GM11168 (cell line): ENCODE results near the gene TPK1.
"Not testable (repeated sequence)": the region's sequence is repeated elsewhere in the genome, so short reads cannot be mapped to it uniquely, and the experiment has no call there.

Source experiments
- in situ Hi-C: fragments of 300-500 bp; cut with MboI; formaldehyde crosslinking; loops from one replicate; pipeline ENCODE4 v1.12.0; 2022; ENCODE audit warnings: low sequenced_read_pairs; ENCODE audit not compliant: unreplicated experiment

The TPK1 gene

DNA sequence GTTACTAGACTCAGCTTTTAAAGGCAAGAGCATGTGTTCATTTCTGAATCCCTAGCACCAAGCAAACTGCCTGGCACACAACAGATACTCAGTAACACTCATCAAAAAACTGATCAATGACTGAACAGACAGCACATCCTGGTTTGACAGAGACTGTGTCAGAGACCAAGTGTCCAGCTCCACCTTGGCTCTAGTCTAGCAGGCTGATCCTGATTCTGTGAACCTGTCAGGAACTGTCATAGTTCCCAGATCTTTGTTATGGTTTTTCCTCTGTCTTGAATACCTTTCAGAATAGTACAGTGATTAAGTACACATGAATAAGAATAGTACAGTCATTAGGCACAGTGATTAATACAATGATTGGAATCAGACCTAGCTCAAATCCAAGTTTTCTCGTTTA lies 53.0 kb downstream of the TPK1 start:
- in situ Hi-C loops, result no loop called here

DNA sequence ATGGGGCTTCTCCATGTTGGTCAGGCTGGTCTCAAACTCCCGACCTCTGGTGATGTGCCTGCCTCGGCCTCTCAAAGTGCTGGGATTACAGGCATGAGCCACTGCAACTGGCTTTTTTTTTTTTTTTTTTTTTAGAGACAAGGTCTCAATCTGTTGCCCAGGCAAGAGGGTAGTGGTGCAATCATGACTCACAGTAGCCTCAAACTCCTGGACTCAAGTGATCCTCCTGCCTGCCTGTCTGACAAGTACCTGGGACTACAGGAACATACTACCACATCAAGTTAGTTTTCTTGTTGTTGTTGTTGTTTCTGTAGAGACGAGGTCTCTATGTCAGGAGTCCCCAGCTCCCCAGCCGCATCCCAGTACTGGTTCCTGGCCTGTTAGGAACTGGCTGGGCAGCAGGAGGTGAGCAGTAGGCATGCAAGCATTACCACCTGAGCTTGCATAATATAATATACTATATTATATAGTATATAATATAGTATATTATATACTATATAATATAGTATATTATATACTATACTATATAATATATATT lies 55.7 kb downstream of the TPK1 start:
- in situ Hi-C loops, result no loop called here

DNA sequence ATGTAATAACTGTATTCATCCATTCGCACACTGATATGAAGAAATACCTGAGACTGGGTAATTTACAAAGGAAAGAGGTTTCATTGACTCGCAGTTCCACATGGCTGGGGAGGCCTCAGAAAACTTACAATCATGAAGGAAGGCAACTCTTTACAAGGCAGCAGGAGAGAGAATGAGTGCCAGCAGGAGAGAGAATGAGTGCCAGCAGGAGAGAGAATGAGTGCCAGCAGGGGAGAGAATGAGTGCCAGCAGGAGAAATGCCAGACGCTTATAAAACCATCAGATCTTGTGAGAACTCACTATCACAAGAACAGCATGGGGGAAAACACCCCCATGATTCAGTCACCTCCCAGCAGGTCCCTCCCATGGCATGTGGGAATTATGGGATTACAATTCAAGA lies 58.0 kb downstream of the TPK1 start:
- in situ Hi-C loops, result not testable (repeated sequence)

GRCh38 chr7:144777005-144777839 lies 58.6 kb downstream of the TPK1 start:
- in situ Hi-C loops, result no loop called here

DNA sequence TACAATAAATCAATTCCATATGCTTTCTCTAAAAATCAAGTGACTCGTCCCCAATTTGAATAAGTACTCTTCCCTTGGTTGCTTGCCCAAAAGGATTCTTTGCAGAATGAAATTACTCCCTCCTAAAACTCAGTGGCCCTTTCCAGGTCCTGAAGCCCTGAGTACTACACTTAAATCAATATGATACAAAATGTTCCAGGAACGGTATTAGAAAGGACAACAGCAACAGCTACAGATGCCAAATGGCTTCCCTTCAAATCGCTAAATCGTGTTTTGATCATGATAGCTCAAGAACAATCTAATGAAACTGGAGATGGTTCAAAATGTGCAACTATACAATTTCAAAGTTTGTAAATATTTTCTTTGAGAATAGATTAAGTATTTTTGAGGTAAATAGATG lies 59.4 kb downstream of the TPK1 start:
- in situ Hi-C loops, result no loop called here

- in situ Hi-C loops, result no loop called here
Observed at GRCh38 chr7:144775749-144776148, 60.1 kb downstream of the TPK1 start.

DNA sequence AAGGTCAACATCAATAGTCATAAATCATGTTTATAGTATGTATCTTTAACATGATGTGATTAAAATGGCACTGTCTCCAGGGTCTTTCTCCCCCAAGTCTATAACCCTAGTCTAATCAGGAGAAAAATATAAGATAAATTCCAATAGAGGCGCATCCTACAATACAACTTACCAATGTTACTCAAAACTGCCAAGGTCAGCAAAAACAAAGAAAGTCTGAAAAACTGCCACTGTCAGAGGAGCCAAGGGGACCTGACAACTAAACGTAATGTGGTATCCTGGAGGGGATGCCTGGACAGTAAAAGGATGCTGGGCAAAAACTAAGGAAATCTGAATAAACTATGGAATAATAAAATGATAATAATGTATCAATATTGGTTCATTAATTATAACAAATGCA lies 63.9 kb downstream of the TPK1 start:
- in situ Hi-C loops, result no loop called here

DNA sequence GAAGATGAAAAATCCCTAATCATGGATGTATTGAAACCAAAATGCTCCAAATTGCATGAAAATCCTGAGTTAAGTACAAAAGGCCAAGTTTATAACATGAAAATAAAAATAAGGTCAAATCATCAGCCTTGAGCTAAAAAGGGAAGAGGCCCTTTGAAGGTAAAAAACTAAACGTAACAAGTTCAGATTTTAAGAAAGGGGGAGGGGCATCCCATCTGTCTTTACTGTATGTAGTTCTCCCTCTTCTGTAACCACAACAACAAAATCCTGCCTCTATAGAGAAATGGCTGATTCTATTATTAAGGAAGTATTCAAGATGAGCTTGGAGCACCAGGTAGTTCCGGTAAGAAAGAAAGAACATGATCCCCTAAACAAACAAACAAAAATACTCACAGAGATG lies 64.7 kb downstream of the TPK1 start:
- in situ Hi-C loops, result no loop called here

- in situ Hi-C loops, result no loop called here
Observed at GRCh38 chr7:144769352-144769751, 66.5 kb downstream of the TPK1 start.

DNA sequence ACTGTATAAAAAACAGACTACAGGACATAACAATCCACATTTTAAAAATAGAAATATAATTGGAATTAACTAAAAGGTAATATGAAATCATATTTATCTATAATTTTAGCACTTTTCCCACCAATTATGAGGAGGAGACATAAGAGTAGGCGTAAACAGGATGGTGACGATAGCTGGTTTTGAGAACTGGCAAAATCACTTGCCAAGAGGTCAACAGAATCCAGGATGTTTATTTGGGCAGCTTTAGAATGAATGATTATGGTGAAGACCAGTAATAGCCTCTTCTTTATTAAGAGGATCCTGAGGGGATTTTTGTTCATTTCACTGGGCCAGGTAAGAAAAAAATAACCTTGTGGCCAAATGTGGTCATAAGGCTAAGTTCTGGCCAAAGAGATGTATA lies 67.2 kb downstream of the TPK1 start:
- in situ Hi-C loops, result no loop called here

DNA sequence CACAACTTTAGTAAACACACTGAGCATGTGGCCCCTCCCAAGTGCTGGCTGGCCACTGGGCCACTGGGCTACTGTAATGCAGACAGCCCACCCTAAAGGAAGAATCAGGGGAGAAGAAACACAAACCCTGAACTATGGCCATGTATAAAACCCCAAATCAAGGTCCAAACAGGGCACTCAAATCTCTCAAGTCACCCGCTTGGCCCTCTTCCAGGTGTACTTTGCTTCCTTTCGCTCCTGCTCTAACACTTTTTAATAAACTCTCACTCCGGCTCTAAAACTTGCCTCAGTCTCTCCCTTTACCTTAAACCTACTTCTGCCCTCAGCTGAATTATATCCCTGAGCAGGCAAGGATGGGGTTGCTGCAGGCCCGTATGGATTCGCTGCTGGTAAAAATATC lies 72.6 kb downstream of the TPK1 start:
- in situ Hi-C loops, result no loop called here

DNA sequence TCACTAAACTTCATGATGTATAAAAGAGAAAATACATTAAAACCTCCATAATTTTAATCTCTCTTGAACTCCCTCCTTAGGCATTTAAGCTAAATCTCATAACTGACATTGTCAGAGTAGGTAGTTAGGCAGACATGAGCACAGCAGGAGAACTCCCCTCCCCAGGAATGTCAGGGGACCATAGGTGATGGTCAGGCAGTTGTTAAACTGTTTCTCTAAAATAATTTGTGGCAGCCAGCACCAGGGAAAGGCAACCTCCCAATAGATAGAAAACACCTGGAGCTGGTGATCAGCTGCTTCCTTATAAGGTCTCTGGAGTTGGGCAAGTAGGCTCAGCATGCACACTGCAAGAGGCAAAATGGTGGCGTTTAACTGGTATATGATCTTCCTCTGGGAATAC lies 73.0 kb downstream of the TPK1 start:
- in situ Hi-C loops, result no loop called here

- in situ Hi-C loops, result no loop called here
Observed at GRCh38 chr7:144761493-144761892, 74.4 kb downstream of the TPK1 start.

- in situ Hi-C loops, result no loop called here
Observed at GRCh38 chr7:144759653-144760052, 76.2 kb downstream of the TPK1 start.

GRCh38 chr7:144747936-144748335 lies 87.9 kb downstream of the TPK1 start:
- in situ Hi-C loops, result no loop called here

- in situ Hi-C loops, result no loop called here
Observed at GRCh38 chr7:144738708-144739314, 97.0 kb downstream of the TPK1 start.

- in situ Hi-C loops, result no loop called here
Observed at GRCh38 chr7:144738146-144738545, 97.7 kb downstream of the TPK1 start.

GRCh38 chr7:144736880-144737493 lies 98.9 kb downstream of the TPK1 start:
- in situ Hi-C loops, result no loop called here

DNA sequence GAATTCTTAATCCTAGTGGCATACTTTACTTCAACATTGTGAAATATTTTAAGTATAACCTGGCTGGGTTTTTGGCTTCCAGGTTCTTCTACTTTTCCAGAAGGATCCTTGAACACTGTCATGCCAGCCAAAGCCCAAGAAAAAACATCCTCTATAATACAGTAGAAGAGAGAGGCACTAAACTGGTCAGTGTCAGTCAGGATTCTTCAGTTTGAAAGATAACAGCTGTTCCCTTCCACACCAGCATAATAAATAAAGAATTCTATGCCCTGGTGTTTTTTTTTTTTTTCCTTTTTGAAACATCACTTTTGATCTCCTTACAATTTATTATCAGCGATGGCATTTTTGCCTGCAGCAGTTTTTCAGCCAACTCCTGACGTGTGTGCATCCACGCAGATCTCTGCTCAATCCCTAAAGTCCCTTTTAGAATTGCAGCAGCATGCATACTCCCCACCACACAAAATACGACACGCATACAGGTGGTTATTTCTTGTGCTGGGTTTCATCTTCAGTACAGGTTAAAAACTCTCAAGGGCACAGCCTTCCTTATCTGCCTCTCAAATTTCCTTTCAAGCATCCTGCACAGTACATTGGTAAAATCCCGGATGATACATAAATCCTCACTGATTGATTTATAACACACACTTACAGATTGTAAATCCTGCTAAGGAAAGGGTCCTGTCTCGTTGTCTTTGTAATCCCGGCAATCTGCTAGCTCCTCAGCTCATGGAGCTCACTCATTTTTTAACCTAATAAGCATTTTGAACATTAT lies 100.2 kb downstream of the TPK1 start:
- in situ Hi-C loops, result no loop called here

DNA sequence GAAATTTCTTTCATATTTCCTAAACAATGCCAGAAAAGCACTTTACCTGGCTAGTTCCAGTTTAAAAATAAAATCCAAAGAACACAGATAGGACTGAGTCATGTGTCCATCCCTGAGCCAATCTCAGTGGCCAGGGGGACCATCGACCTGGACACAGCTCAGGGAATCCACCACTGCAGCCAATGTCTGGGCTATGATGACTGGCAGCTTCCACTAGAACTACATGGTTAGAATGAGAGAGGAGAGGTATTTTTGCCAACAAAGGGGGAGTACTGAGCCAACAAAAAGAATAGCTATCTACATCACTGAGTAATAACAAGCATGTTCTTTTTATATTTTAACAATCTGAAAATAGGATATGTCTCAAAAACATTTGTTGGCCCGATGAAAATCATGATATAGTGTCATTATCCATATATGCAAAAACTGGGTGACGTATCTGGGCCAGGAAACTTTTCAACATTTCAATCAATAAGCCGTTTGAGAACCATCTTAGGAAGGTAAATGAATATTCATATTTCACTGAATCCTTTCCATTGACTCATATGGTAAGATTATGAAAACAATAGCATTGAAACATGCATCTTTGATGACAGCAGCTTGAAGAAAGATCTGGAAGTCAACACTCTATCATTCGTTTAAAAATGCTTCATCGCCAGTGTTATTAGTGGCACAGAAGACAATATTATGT lies 104.0 kb downstream of the TPK1 start:
- in situ Hi-C loops, result no loop called here
